DMS153 treated with DMSO at 0.1 percent for 48 hours (cell line): Measurements from ENCODE around the gene IPO5.

Experiments
- DNase-seq: peaks from one replicate; lab custom pipeline; 2025; ENCODE audit not compliant: unreplicated experiment; lab: John Stamatoyannopoulos, UW

The IPO5 gene

DNA sequence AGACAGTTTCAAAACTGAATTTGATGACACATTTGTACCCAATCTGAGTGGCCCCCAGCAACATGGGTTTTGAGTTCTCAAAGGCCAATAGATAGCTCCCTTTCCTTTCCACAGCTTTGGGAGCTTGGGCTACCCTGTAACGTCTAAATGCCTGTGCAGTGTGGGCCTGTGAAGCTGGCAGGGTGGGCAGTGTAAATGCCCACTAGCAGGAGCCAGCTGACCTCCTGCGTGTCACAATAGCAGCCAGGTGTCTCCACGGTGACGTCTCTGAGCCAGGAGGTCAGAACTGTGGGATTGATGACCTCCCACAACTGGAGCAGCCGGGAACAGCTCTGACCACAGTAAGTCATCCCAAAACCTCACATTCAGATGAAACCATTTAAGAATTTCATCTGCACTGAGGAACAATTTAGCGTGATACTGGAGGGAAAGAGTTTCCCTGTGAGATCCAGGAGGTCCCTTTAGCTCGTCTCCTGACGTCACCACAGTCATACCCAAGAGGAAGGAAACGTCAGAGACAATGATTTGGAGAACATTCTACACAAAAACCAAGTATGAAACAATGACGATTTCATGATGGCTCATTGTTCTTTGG, at the start of gene IPO5:
Gene IPO5 (plus strand): TSS at position 300 of the 595 bp plus-strand sequence. CDS start 23,022 bp downstream, outside the sequence.
- no peak for DNase-seq

DNA sequence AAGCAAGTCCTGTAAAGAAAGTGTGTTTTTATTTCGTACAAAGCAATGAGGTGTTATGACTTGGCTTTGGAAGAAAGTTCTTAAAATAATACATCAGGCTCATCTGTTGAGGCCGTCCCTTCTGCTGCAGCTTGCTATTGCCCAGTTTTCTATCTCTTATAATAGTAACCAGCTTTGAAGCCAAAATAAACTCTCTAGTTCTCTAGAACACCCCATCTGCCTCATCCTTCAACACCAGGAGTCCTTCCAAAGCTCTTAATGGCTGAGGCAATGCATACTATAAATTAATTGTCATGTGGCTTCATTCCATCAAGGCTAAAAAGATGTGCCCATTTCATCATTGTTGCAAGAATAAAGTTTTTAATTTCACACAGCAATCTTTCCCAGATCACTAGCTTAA, 49.4 kb upstream of the IPO5 start:
- DNase-seq: no peak

DNA sequence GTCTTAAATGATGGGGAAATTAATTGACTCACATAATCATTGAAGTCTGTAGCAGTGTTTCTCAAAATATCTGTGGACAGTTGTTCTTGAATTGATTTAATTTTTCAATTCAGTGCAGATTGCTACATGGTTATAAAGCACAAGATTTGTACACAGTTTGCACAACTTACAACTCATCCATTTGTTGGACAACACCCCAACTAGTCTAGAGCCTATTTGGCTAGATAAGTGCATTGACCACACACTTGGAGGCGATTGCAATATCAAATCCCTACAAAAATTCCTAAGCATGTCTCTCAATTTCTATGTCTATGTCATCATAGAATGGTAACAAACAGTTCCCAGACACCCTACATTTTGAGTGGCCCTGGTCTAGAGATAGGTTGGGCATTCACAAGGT, 48.0 kb upstream of the IPO5 start:
- DNase-seq: no peak

DNA sequence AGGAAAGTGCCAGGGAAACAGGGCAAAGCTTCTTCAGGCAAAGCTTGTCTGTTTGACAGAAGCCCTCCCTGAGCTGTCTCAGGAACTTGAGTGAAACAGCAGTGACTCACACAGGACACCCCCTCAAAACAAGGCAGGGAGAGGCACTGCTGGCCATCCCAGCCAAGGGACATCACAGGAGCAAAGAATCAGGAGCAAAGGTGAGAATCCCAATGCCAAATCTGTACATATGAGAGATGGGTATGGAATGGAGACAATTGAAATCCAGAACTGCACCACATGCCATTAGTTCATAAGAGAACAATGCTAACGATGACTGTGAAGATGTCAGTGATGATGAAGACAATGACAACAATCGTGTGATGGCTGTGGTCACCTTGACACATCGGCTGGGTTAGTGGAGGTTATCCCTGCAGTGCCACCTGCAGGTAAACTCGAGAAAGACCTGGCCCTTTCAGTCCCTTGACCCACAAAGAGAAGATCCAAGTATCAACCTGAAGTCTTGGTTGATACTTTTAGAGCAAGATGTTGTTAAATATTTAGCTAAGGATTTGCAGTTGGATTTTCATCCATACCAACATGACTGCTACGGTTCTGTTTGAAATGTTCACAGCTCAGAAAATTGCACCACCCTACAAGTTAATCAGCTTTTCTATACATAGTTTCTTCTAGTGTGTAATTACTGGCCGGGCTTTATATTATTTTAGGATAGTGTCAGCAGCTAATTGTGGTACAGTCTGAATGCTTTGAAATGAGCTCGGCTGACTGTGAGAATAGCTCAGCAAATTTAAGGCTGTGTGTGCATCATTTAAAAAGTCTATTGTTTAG, 42.0 kb upstream of the IPO5 start:
- DNase-seq: peak; percentile 10

DNA sequence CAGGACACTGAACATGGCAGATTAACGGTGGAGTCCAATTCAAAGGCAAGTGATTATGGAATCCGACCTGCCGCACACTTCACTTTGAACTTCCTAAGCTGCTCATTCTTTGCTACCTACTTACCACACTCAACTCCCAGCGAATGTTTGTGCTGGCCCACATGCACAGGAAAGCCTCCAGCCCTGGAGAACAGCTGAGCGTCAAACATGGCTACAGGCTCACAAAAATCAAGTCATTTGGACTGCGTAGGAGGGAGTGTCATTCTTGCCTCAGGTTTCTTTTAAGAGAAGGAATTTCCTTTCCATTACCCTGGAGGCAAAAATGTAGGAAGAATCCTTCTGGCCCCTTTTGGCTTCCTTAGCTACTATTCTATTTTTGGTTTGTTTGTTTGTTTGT, 41.3 kb upstream of the IPO5 start:
- DNase-seq: no peak

DNA sequence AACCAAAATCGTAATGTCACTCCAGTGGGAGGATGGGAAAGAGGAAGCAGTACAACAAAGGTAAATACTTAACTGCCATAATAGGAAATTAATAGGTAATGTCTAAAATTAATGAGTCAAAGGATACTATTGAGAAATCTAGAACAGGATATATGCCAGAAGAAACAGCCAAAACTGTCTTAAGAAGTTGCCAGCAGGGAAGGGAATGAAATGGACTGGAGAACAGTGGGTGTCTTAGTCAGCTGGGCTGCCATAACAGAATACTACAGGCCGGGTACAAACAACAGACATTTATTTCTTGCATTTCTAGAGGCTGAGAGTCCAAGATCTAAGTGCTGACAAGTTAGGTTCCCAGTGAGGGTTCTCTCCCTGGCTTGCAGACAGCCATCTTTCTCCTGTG, 40.3 kb upstream of the IPO5 start:
- DNase-seq: no peak

DNA sequence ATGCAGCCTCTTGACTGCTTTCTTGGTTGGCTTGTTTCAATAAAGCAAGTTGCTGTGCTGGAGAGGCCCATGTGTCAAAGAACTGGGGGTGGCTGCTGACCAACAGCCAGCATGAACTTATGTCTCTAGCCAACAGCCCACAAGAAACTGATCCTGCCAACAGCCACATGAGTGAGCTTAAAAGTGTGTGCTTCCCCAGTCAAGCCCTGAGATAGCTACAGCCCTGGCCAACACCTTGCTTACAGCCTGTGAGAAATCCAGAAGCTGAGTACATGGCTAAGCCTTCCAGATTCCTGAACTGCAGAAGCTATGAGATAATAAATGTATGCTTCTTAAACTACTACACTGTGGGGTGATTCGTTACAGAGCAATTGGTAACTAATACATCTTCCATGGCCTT, 38.9 kb upstream of the IPO5 start:
- DNase-seq: no peak

DNA sequence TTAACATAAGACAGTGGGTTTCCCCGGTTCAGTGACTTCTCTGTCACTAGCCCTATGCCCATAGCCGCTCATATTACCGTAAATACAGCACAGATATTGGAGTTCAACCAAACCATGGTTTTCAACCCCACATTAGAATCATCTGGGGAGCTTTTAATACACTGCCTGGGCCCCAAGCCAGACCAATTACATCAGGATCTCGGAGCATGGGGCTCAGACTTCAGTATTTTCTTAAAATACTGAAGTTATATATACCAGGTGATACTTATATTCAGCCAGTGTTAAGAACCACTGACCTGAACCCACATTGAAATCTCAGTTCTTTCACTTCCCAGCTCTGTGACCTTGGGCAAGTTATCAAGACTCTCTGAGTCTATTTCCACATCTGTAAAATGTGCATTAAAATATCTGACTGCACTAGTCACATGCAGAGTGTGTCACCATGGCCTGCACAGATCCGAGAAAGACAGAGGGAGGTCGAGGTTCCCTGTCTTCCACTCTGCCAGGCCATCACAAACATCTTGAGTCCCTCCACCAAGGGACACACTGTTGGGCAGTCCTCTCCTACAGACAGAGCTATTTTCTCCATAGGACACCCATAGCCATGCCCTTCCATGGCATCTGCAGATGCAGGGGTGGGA, 32.2 kb upstream of the IPO5 start:
- no peak for DNase-seq

DNA sequence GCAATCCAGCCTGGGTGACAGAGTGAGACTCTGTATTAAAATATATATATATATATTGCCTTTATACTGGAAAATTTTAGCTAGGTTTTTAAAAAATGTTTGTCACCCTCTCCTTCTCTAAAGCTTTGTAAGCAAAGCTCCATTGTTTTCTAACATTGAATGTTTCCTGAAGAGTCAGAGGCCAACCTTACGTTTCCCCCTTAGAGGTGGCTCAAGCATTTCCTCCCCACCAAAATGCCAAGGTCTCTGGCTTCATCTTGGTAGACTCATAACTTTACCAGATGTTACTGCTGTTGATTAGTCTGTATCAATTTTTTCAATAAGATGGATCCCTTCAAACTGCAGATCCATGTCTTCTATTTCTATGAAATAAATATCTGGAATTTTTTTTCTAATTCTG, 25.2 kb upstream of the IPO5 start:
- DNase-seq: no peak

DNA sequence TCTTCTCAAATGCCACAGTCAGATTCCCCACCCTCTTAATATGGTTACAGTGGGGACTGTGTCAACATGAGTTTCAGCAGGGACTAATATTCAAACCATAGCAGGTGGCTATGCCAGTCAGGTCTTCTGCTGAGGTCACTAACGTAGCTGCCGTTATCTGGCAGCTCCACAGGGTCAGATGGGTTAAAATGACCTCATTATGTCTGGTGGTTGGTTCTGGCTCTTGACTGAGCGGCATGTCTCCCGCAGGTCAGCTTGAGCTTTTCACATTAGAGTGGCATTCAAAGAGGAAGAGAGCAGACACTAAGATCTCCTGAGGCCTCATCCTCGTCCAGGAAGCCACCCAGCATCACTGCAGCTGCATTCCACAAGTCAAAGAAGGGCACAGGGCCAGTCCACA, 21.4 kb upstream of the IPO5 start:
- no peak for DNase-seq

DNA sequence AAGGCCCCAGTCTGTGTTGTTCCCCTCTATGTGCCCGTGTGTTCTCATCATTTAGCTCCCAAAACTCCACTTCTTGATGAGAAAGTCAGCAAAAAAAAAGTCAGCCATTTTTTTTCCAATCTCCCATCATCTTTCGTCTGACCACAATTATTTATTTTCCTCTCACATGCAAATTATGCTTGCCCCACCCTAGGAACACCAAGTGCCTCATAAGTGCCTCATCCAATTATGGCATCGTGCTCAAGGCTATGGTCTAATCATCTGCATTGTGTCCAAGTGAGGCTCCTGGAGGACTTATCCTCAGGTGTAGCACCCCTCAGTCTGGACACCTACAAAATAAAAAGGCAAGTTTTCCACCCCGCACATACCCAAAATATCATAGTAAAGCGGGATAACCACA, 20.8 kb upstream of the IPO5 start:
- DNase-seq: no peak

DNA sequence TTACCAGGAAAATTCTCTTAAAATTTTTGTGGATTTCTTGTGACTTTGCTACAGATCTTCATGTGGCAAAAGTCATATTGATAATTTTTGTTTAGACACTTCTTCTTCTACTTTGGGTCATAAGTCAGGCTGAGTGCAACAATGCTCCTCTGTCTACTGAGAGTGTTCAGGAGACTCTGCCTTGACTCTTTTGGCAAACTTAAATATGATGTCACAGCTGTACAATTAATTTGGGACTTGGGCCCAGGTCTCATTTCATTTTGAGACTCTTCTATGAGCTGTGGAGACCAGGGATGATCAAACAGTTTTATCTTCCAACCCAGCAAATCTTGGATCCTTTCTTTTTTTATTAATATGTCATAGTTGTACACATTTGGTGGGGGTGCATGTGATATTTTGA, 19.7 kb upstream of the IPO5 start:
- DNase-seq: no peak

DNA sequence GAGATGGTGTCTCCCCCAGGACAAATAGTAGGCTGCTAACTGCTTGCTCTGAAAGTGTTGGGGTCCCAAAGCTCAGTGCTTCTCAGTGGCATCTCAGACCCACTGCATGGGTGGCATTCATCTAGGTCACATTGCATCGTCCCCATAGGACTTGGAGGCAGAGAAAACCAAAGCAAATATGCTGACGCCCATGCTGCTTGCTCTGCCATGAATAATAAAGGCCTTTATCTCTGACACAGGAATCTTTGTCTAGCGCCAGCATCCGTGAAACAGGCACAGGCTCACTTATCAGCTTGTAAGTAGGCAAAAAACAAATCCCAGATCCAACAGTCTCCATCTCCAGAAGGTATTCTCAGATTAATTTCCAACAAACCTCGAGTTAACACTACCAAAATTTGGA, 18.9 kb upstream of the IPO5 start:
- DNase-seq: no peak

DNA sequence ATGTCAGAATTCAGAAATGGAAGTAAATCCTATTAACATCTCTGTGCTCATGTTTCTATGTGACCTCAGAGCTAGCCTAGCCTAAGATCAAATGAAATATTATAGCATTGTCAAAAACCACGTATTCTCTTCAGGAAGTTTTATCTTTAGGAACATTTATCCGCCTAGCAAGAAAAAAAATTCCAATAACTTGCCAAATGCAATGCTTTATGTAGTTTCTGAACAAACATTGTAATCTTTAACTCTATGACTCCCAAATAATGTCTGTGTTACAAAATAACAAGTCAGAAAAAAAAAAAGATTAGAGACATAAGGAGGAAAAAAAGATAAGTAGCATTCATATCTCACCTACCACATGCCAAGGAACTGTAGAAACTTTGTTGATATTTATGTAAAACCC, 18.4 kb upstream of the IPO5 start:
- DNase-seq: no peak

DNA sequence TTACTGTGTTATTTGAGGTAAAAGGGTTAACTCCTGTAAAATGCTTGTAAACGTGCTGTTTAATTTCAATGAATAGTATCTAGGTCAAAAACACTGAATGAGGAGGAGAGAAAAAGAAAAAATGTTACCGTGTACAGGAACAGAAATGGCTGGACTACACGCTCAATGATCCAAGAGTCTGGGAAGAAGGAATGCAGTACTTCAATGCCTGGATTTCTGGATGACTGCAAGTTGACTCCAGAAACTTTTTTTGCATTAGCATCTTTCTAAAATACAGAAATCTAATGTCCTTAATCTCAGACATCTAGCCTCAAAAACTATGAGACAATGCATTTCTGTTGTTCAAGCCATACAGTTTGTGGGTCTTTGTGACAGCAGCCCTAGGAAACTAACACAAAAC, 17.4 kb upstream of the IPO5 start:
- no peak for DNase-seq

DNA sequence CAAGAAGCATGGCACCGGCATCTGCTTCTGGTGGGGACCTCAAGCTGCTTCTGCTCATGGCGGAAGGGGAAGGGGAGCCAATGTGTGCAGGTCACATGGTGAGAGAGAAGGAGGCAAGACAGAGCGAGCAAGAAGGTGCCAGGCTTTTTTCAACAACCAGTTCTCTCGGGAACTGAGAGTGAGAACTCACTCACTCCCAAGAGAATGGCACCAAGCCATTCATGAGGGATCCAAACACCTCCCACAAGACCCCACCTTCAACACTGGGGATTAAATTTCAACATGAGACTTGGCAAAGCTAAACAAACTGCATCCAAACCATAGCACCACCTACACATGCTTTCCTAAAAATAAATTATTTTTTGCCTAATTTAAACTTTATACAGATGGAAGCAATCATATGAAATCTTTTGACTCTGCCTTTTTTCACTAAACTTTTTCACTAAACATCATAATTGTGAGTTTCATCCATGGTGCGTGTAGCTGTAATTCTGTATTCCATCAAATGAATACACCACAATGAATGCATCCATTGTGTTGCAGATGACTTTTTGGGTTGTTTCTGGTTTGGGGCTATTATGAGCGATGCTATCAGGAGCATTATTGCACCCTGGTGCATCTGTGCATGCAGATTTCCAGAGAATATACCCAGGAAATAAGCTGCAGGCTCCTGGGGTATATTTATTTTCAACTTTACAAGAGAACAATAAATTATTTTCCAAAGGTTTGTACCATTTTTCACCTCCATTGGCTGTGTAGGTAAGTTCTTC, 14.6 kb upstream of the IPO5 start:
- no peak for DNase-seq

DNA sequence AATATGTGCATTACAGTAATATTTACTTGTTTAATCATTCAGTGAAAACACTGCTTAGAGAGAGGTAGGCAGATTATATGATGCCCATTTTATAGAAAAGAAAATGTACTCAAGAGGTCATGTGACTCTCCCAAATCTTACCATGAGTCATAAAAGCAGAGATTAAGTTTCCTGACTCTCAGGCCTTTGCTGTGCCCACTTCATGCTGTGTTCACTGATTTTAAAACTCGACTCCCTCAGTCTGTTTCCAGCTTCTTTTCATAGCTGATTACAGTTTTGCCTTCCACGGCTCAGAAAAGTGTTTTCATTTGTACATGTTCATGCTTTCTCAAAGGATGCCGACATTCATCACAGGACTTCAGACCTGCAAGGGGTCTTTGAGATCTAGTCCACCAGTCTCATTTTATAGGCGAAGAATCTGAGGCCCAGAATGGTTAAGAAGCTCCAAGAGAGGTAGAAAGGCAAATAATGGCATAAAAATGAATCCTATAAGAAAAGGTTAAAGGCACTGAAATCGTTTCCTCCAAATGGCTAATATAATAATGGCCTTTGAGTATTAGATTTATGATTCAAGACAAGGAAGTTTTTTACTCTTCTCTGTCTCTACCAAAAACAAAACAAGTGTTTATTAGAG, 9.0 kb upstream of the IPO5 start:
- DNase-seq: no peak

DNA sequence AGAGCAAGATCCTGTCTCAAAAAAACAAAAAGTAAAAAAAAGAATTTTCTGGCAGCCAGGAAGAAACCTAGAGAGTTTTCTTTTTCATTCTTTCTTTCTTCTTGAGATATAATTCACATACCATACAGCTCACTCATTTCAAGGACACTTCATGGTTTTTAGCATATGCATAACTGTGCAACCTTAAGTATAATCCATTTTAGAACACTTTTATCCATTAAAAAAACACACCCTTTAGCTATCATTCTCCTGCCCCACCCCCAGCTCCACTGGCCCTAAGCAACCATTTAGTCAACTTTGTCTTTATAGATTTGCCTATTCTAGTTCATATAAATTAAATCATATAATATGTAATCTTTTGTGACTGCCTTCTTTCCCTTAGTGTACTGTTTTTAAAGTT, 8.1 kb upstream of the IPO5 start:
- DNase-seq: no peak

DNA sequence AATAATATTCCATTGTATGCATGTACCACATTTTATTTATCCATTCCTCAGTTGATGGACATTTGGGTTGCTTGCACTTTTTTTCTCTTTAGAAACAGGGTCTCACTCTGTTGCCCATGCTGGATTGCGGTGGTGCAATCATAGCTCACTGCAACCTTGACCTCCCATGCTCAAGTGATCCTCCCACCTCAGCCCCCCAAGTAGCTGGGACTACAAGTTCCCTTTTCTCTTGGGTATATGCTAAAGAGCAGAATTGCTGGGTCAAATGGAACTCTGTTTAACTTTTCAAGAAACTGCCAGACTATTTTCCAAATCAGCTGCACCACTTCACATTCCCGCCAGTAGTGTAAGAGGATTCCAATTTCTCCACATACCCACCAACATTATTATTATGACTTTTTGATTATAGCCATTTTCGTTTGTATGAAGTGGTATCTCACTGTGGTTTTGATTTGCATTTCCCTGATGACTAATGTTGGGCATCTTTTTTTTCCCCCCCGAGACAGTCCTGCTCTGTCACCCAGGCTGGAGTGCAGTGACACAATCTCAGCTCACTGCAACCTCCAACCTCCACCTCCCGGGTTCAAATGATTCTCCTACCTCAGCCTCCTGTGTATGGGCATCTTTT, 7.6 kb upstream of the IPO5 start:
- no peak for DNase-seq

DNA sequence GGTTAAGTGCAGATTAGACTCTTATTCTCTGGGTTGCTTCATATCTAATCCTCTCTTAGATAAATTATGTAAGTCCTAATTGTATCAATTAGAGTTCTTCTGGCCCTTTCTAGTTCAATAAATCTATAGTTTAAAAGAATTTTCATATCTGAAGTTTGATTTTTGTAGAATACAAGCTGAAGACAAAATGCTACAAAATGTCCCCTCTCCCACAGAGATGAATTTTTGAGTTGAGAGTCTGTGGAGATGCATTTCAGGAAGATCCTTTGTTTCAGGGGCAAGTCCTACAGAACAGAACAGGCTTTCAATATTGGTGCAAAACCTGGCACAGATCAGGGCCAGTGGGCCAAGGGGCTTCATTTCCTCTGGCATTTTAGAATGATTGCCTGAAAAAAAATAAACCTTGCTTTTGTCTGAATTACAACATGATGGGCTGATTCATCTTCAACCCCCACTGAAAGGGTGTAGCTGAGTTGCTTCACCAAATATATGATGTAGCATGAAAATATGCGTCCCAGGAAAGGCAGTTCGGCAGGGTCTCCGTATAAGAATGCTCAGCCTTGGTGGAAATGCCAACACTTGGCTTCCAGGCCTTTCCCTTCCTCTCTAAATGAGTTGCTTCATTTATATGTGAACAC, 6.4 kb upstream of the IPO5 start:
- no peak for DNase-seq
